Posterior cingulate gyrus (tissue), 11 donors: Measurements from ENCODE around the gene FAM110C.
"Not testable (repeated sequence)": the region's sequence is repeated elsewhere in the genome, so short reads cannot be mapped to it uniquely, and the experiment has no call there.

Source experiments
- DNase-seq, 10 donors: peaks; one replicate each; pipeline versions ENCODE4 v3.0.0 to v3.0.0-alpha.2; 2020 to 2021; ENCODE audit warnings: mixed read lengths in 3 of 10
- intact Hi-C: fragments of 100-400 bp; cut with DNase I; formaldehyde crosslinking; loops from one replicate; pipeline ENCODE4 v1.15.1; 2023

FAM110C gene

GRCh38 chr2:44748-45341 is 1.5 kb downstream of the FAM110C start:
- intact Hi-C loops: no loop called here
- no peak for DNase-seq

GRCh38 chr2:42788-43187 is 3.5 kb downstream of the FAM110C start:
- intact Hi-C loops: no loop called here
- DNase-seq: no peak

- intact Hi-C loops: no loop called here
- no peak for DNase-seq
Observed at GRCh38 chr2:40465-40864, 5.8 kb downstream of the FAM110C start.

- no peak for DNase-seq
- intact Hi-C loops: no loop called here
Observed at GRCh38 chr2:38155-38554, 8.2 kb downstream of the FAM110C start.

GRCh38 chr2:36318-36717 is 10.0 kb downstream of the FAM110C start:
- intact Hi-C loops: no loop called here
- DNase-seq: no peak

- DNase-seq: no peak
- intact Hi-C loops: no loop called here
Observed at GRCh38 chr2:35852-36251, 10.5 kb downstream of the FAM110C start.

GRCh38 chr2:33620-34019 is 12.7 kb downstream of the FAM110C start:
- intact Hi-C loops: no loop called here
- DNase-seq: no peak

- no peak for DNase-seq
- intact Hi-C loops: no loop called here
Observed at GRCh38 chr2:32068-32467, 14.2 kb downstream of the FAM110C start.

GRCh38 chr2:29253-29652 is 17.1 kb downstream of the FAM110C start:
- no peak for DNase-seq
- intact Hi-C loops: no loop called here

- no peak for DNase-seq
- intact Hi-C loops: no loop called here
Observed at GRCh38 chr2:28406-28975, 17.8 kb downstream of the FAM110C start.

- intact Hi-C loops: no loop called here
- DNase-seq: no peak
Observed at GRCh38 chr2:26891-27290, 19.4 kb downstream of the FAM110C start.

- DNase-seq: no peak
- intact Hi-C loops: no loop called here
Observed at GRCh38 chr2:25543-25942, 20.8 kb downstream of the FAM110C start.

- intact Hi-C loops, DNase-seq: not testable (repeated sequence)
Observed at GRCh38 chr2:24591-24990, 21.7 kb downstream of the FAM110C start.

GRCh38 chr2:24107-24506 is 22.2 kb downstream of the FAM110C start:
- no peak for DNase-seq
- intact Hi-C loops: no loop called here

GRCh38 chr2:23283-23682 is 23.0 kb downstream of the FAM110C start:
- intact Hi-C loops: no loop called here
- no peak for DNase-seq

GRCh38 chr2:22244-22643 is 24.1 kb downstream of the FAM110C start:
- intact Hi-C loops: not testable (repeated sequence)

GRCh38 chr2:20259-20658 is 26.0 kb downstream of the FAM110C start:
- intact Hi-C loops, DNase-seq: not testable (repeated sequence)

More at GRCh38 chr2:22244-22643, 24.1 kb downstream of the FAM110C start:
- not testable (repeated sequence) for DNase-seq

- no peak for DNase-seq
- intact Hi-C loops: no loop called here
Observed at GRCh38 chr2:19505-19904, 26.8 kb downstream of the FAM110C start.

GRCh38 chr2:18402-19271 is 27.7 kb downstream of the FAM110C start:
- no peak for DNase-seq
- intact Hi-C loops: no loop called here

- DNase-seq, intact Hi-C loops: not testable (repeated sequence)
Observed at GRCh38 chr2:15916-16315, 30.4 kb downstream of the FAM110C start.

- peak in 3 of 10 donors; percentile 19 to 95 (median 86) for DNase-seq
- intact Hi-C loops: no loop called here
Observed at GRCh38 chr2:11248-11941, 34.9 kb downstream of the FAM110C start.
